ENCODE measurements around the gene NELL1. TPM values are rescaled to one million over a fixed set of nuclear protein-coding genes. Genes with fewer than 3 reads are reported as not detected.

The NELL1 gene
- total RNA-seq, 1 donor from 2014 or later, result 0.45 TPM

- no peak overlapping the region for H3K4me3 ChIP-seq (ENCODE audit: insufficient read depth, low read depth, low read length)
- no peaks in the 10 kb centered on the region for H3K79me2 ChIP-seq (ENCODE audit: insufficient read depth, low read length)
- H3K27me3 Mint-ChIP-seq (ENCODE audit: low read depth, unreplicated experiment), result no peaks in the 10 kb centered on the region
- H3K27ac ChIP-seq (ENCODE audit: low read depth, low read length), result no peak overlapping the region
- H2AFZ ChIP-seq (ENCODE audit: low read depth, low read length), result no peak overlapping the region
- TF ChIP-seq, protein P1, sequence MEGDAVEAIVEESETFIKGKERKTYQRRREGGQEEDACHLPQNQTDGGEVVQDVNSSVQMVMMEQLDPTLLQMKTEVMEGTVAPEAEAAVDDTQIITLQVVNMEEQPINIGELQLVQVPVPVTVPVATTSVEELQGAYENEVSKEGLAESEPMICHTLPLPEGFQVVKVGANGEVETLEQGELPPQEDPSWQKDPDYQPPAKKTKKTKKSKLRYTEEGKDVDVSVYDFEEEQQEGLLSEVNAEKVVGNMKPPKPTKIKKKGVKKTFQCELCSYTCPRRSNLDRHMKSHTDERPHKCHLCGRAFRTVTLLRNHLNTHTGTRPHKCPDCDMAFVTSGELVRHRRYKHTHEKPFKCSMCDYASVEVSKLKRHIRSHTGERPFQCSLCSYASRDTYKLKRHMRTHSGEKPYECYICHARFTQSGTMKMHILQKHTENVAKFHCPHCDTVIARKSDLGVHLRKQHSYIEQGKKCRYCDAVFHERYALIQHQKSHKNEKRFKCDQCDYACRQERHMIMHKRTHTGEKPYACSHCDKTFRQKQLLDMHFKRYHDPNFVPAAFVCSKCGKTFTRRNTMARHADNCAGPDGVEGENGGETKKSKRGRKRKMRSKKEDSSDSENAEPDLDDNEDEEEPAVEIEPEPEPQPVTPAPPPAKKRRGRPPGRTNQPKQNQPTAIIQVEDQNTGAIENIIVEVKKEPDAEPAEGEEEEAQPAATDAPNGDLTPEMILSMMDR (IDR thresholded peaks at IDR 0.05; ENCODE audit: insufficient read depth, low read depth, low read length), result no peak
- TF ChIP-seq EZH2 (IDR thresholded peaks at IDR 0.05; ENCODE audit: insufficient read depth, low read length), result no peak
- peaks cover 32% of the 10 kb centered on the region for H3K4me1 Mint-ChIP-seq (ENCODE audit: low read depth, unreplicated experiment)
- H3K9ac ChIP-seq (ENCODE audit: low read length), result no peak overlapping the region
- H3K4me1 ChIP-seq (ENCODE audit: insufficient read depth, low read length), result no peaks in the 10 kb centered on the region
- no peaks in the 10 kb centered on the region for H4K20me1 ChIP-seq (ENCODE audit: insufficient read depth, low read length)
- H3K9me3 ChIP-seq (ENCODE audit: insufficient read depth, low read depth, low read length), result no peaks in the 10 kb centered on the region
- no peaks in the 10 kb centered on the region for H3K36me3 Mint-ChIP-seq (ENCODE audit: low read depth, unreplicated experiment)
- no peak overlapping the region for H3K4me2 ChIP-seq (ENCODE audit: low read length)
- H3K27ac Mint-ChIP-seq (ENCODE audit: unreplicated experiment), result no peak overlapping the region
- peaks cover 2% of the 10 kb centered on the region for H3K9me3 Mint-ChIP-seq (ENCODE audit: unreplicated experiment)
- FAIRE-seq, result no peak
- no peak for DNase-seq (ENCODE audit: low read depth)
- no peak overlapping the region for H3K4me3 Mint-ChIP-seq (ENCODE audit: unreplicated experiment)
- H3K36me3 ChIP-seq (ENCODE audit: insufficient read depth, low read length), result no peaks in the 10 kb centered on the region
- no peaks in the 10 kb centered on the region for H3K27me3 ChIP-seq (ENCODE audit: insufficient read depth, low read length)
These were observed 897.2 kb downstream of the NELL1 start for GRCh38 chr11:21566521-21567117.

- Mint-ChIP-seq H3K9me3 (ENCODE audit: unreplicated experiment) (peaks cover 2% of the 10 kb centered on the region), H3K27ac (ENCODE audit: unreplicated experiment) (no peak overlapping the region), H3K36me3 (ENCODE audit: low read depth, unreplicated experiment) (no peaks in the 10 kb centered on the region), H3K4me1 (ENCODE audit: low read depth, unreplicated experiment) (peaks cover 25% of the 10 kb centered on the region), H3K4me3 (ENCODE audit: unreplicated experiment) (no peak overlapping the region), H3K27me3 (ENCODE audit: low read depth, unreplicated experiment) (no peaks in the 10 kb centered on the region)
- no peak overlapping the region for H3K9ac ChIP-seq (ENCODE audit: low read length)
- H2AFZ ChIP-seq (ENCODE audit: low read depth, low read length), result no peak overlapping the region
- no peaks in the 10 kb centered on the region for H3K27me3 ChIP-seq (ENCODE audit: insufficient read depth, low read length)
- no peak for TF ChIP-seq EZH2 (IDR thresholded peaks at IDR 0.05; ENCODE audit: insufficient read depth, low read length)
- TF ChIP-seq, protein P1 (IDR thresholded peaks at IDR 0.05; ENCODE audit: insufficient read depth, low read depth, low read length), result no peak
- H3K4me3 ChIP-seq (ENCODE audit: insufficient read depth, low read depth, low read length), result no peak overlapping the region
- no peak overlapping the region for H3K27ac ChIP-seq (ENCODE audit: low read depth, low read length)
- no peaks in the 10 kb centered on the region for H4K20me1 ChIP-seq (ENCODE audit: insufficient read depth, low read length)
- H3K4me1 ChIP-seq (ENCODE audit: insufficient read depth, low read length), result no peaks in the 10 kb centered on the region
- H3K36me3 ChIP-seq (ENCODE audit: insufficient read depth, low read length), result no peaks in the 10 kb centered on the region
- no peak overlapping the region for H3K4me2 ChIP-seq (ENCODE audit: low read length)
- DNase-seq (ENCODE audit: low read depth) (no peak), FAIRE-seq (no peak)
- no peaks in the 10 kb centered on the region for H3K79me2 ChIP-seq (ENCODE audit: insufficient read depth, low read length)
- no peaks in the 10 kb centered on the region for H3K9me3 ChIP-seq (ENCODE audit: insufficient read depth, low read depth, low read length)
These were observed 898.4 kb downstream of the NELL1 start for GRCh38 chr11:21567645-21568290.

DNA sequence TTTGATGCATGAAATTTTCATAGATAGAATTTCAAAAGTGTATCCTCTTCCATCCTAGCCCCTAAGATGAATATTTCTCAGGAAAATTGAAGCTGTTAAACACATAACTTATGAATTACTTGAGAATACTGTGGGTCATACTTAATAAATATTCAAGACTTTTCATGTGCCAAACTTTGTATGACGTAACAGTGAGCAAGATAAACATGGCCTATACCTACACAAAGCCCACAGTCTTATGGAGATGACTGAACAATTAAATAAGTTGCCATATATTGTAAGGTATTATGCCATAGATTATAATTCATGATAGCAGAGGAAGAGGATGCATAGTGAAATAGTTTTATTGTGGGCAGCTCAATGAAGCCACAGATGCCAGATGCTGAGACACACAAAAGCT is 902.8 kb downstream of the NELL1 start:
- H3K36me3 Mint-ChIP-seq (ENCODE audit: low read depth, unreplicated experiment), result no peaks in the 10 kb centered on the region
- no peak overlapping the region for H3K27ac Mint-ChIP-seq (ENCODE audit: unreplicated experiment)
- Histone ChIP-seq H3K27me3 (ENCODE audit: insufficient read depth, low read length) (no peaks in the 10 kb centered on the region), H3K4me1 (ENCODE audit: insufficient read depth, low read length) (no peaks in the 10 kb centered on the region), H3K36me3 (ENCODE audit: insufficient read depth, low read length) (no peaks in the 10 kb centered on the region), H3K4me2 (ENCODE audit: low read length) (no peak overlapping the region), H2AFZ (ENCODE audit: low read depth, low read length) (no peak overlapping the region), H3K9ac (ENCODE audit: low read length) (no peak overlapping the region), H3K79me2 (ENCODE audit: insufficient read depth, low read length) (no peaks in the 10 kb centered on the region), H3K9me3 (ENCODE audit: insufficient read depth, low read depth, low read length) (no peaks in the 10 kb centered on the region), H3K4me3 (ENCODE audit: insufficient read depth, low read depth, low read length) (no peak overlapping the region), H3K27ac (ENCODE audit: low read depth, low read length) (no peak overlapping the region), H4K20me1 (ENCODE audit: insufficient read depth, low read length) (no peaks in the 10 kb centered on the region)
- H3K9me3 Mint-ChIP-seq (ENCODE audit: unreplicated experiment), result no peaks in the 10 kb centered on the region
- DNase-seq (ENCODE audit: low read depth), result no peak
- TF ChIP-seq, protein P1 (IDR thresholded peaks at IDR 0.05; ENCODE audit: insufficient read depth, low read depth, low read length), result no peak
- TF ChIP-seq EZH2 (IDR thresholded peaks at IDR 0.05; ENCODE audit: insufficient read depth, low read length), result no peak
- no peak overlapping the region for H3K4me3 Mint-ChIP-seq (ENCODE audit: unreplicated experiment)
- FAIRE-seq, result no peak
- peaks cover 4% of the 10 kb centered on the region for H3K4me1 Mint-ChIP-seq (ENCODE audit: low read depth, unreplicated experiment)
- H3K27me3 Mint-ChIP-seq (ENCODE audit: low read depth, unreplicated experiment), result no peaks in the 10 kb centered on the region

Data from astrocyte (in vitro differentiated cells and primary cell).